Natural killer cell (primary cell): ENCODE measurements around the gene RARG. TPM values are rescaled to one million over a fixed set of nuclear protein-coding genes. Genes with fewer than 3 reads are reported as not detected.
"Not testable (repeated sequence)": the region's sequence is repeated elsewhere in the genome, so short reads cannot be mapped to it uniquely, and the experiment has no call there.

ENCODE experiments used
- ATAC-seq, 3 donors: fragments of 150-1000 bp in 2 of 3; fragments of 200-7000 bp in 1 of 3; cut with Tn5 transposase; 1 replicate in 1 of 3; 2 replicates in 2 of 3; pipeline ENCODE4 v1.10.0; 2021; ENCODE audit warnings: mild to moderate bottlenecking in 2 of 3, moderate library complexity in 2 of 3
- DNase-seq, 2 donors: peaks; one replicate each; pipeline versions ENCODE4 v3.0.0 to v3.0.0-alpha.2; 2013 to 2021; ENCODE audit warnings: mixed read lengths in 1 of 2
- H3K27ac ChIP-seq: one replicate; pipeline ENCODE4 v1.5.1; 2013; ENCODE audit warnings: mild to moderate bottlenecking, low read length
- H3K27me3 ChIP-seq: one replicate; pipeline ENCODE4 v1.6.1; 2013; ENCODE audit warnings: low read length; ENCODE audit not compliant: control insufficient read depth, insufficient read depth
- H3K36me3 ChIP-seq: one replicate; pipeline ENCODE4 v1.6.1; 2013; ENCODE audit warnings: low read length; ENCODE audit not compliant: control insufficient read depth, insufficient read depth
- H3K4me1 ChIP-seq: one replicate; pipeline ENCODE4 v1.6.1; 2013; ENCODE audit warnings: low read length; ENCODE audit not compliant: control insufficient read depth, insufficient read depth
- H3K4me3 ChIP-seq: one replicate; pipeline ENCODE4 v1.5.1; 2013; ENCODE audit warnings: low read length
- H3K9me3 ChIP-seq: one replicate; pipeline ENCODE4 v1.6.1; 2013; ENCODE audit warnings: low read length; ENCODE audit not compliant: control insufficient read depth, insufficient read depth
- H3K27ac Mint-ChIP-seq, 2 donors: one replicate each; pipeline ENCODE4 v1.8.0; 2022; ENCODE audit warnings: mild to moderate bottlenecking in 2 of 2, mixed read lengths in 2 of 2, moderate library complexity in 1 of 2
- H3K27me3 Mint-ChIP-seq, 2 donors: one replicate each; pipeline ENCODE4 v1.8.0; 2022; ENCODE audit warnings: low read depth in 2 of 2, mixed read lengths in 2 of 2
- H3K36me3 Mint-ChIP-seq: one replicate; pipeline ENCODE4 v1.8.0; 2022; ENCODE audit warnings: mixed read lengths
- H3K4me1 Mint-ChIP-seq, 2 donors: one replicate each; pipeline ENCODE4 v1.8.0; 2022; ENCODE audit warnings: mixed read lengths in 2 of 2
- H3K4me3 Mint-ChIP-seq: one replicate; pipeline ENCODE4 v1.8.0; 2022; ENCODE audit warnings: mild to moderate bottlenecking, moderate library complexity, mixed read lengths
- H3K9me3 Mint-ChIP-seq, 2 donors: one replicate each; pipeline ENCODE4 v1.8.0; 2022; ENCODE audit warnings: mixed read lengths in 2 of 2
- WGBS: methylation state at CpG from one replicate; pipeline ENCODE4 v1.1.7; 2013; ENCODE audit warnings: missing lambda C conversion rate; ENCODE audit not compliant: insufficient coverage; 5-methylcytosine and 5-hydroxymethylcytosine counted together
- intact Hi-C: fragments of 100-400 bp; cut with micrococcal nuclease; formaldehyde crosslinking; loops from one replicate; pipeline ENCODE4 v1.14.2; 2022
- total RNA-seq, 4 donors: library from RNA; stranded (reverse); fragments of 120-200 nt in 1 of 4; gene quantifications; one replicate each; pipeline versions ENCODE4 v1.2.3 to v1.2.4, GENCODE V29; 2013 to 2022
- TF ChIP-seq, protein P1 (sequence below): fragments of 200-600 bp; IDR thresholded peaks from one replicate; pipeline ENCODE4 v1.8.0; 2022; ENCODE audit warnings: antibody characterized with exemption

RARG gene
- total RNA-seq, 3 donors from 2014 or later (not counting 1 experiment from before 2014, with no cell fraction given): 24.0 to 30.6 (median 27.5) TPM

DNA sequence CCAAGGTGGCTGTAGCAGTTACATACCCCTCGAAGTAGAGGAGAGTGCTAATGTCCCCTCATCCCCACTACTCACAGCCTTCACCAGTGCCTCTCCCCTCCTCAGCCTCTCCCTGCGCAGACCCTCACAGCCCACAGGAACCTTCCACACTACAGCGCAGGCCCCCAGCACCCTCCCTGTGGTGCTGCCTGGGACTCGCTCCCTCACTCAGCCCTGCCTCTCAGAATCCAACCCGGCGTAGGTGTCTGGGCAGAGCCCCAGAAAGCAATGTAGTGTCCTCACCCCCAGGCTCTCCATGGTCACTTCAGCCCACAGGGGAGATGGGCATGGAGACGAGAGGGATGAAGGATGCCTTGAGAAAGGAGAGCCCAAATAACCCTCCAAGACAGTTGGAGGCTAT, 62.4 kb downstream of the RARG start:
- Histone ChIP-seq H3K27me3 (no peaks in the 10 kb centered on the region), H3K4me3 (no peak overlapping the region), H3K27ac (no peak overlapping the region), H3K36me3 (peaks cover 3% of the 10 kb centered on the region), H3K4me1 (no peaks in the 10 kb centered on the region), H3K9me3 (no peaks in the 10 kb centered on the region)
- WGBS: 94% methylated on average over 6 of the region's 7 CpGs
- ATAC-seq (no peak), DNase-seq (no peak)
- TF ChIP-seq, protein P1, sequence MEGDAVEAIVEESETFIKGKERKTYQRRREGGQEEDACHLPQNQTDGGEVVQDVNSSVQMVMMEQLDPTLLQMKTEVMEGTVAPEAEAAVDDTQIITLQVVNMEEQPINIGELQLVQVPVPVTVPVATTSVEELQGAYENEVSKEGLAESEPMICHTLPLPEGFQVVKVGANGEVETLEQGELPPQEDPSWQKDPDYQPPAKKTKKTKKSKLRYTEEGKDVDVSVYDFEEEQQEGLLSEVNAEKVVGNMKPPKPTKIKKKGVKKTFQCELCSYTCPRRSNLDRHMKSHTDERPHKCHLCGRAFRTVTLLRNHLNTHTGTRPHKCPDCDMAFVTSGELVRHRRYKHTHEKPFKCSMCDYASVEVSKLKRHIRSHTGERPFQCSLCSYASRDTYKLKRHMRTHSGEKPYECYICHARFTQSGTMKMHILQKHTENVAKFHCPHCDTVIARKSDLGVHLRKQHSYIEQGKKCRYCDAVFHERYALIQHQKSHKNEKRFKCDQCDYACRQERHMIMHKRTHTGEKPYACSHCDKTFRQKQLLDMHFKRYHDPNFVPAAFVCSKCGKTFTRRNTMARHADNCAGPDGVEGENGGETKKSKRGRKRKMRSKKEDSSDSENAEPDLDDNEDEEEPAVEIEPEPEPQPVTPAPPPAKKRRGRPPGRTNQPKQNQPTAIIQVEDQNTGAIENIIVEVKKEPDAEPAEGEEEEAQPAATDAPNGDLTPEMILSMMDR: no peak
- Mint-ChIP-seq H3K9me3 (no peaks in the 10 kb centered on the region), H3K27ac (no peak overlapping the region), H3K27me3 (no peaks in the 10 kb centered on the region), H3K4me1 (no peaks in the 10 kb centered on the region), H3K4me3 (no peak overlapping the region), H3K36me3 (peaks cover 8% of the 10 kb centered on the region)
- intact Hi-C loops: no loop called here

DNA sequence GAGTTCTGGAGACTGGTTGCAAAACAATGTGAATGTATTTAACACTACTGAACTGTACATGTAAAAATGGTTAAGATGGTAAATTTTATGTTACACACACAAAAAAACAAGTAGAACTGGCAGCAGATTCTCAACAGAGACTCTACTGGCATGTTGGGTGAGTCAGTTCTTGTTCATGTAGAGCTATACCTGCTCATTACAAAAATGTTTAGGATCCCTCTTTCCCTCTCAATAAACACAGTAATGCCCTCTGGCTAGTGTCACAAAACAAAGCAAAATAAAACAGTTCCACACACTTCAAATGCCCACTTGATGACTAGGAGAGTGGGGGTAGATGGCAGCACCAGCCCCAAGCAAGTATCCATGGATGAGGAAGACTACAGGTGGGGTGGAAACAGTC, 65.2 kb downstream of the RARG start:
- DNase-seq (no peak), ATAC-seq (no peak)
- no peaks in the 10 kb centered on the region for H3K4me1 Mint-ChIP-seq
- intact Hi-C loops: no loop called here
- H3K4me3 ChIP-seq: no peak overlapping the region
- H3K27me3 ChIP-seq: no peaks in the 10 kb centered on the region
- peaks cover 5% of the 10 kb centered on the region for H3K36me3 Mint-ChIP-seq
- TF ChIP-seq, protein P1: no peak
- peaks cover 3% of the 10 kb centered on the region for H3K36me3 ChIP-seq
- no peak overlapping the region for H3K27ac Mint-ChIP-seq
- H3K9me3 ChIP-seq: no peaks in the 10 kb centered on the region
- H3K27ac ChIP-seq: no peak overlapping the region
- H3K4me1 ChIP-seq: no peaks in the 10 kb centered on the region
- no peaks in the 10 kb centered on the region for H3K27me3 Mint-ChIP-seq
- H3K9me3 Mint-ChIP-seq: no peaks in the 10 kb centered on the region
- no peak overlapping the region for H3K4me3 Mint-ChIP-seq

DNA sequence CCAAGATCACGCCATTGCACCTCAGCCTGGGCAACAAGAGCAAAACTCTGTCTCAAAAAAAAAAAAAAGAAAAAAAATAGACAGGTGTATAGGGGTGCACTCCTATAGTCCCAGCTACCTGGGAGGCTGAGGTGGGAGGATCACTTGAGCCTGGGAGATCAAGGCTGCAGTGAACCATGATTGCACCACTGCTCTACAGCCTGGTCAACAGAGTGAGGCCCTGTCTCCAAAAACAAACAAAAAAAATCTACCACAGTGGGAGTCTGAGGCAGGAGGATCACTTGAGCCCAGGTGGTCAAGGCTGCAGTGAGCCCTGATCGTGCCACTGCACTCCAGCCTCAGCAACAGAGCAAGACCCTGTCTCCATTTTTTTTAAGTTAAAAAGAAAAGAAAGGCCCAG, 69.0 kb downstream of the RARG start:
- H3K27me3 ChIP-seq, H3K9me3 ChIP-seq, intact Hi-C loops, DNase-seq, H3K4me3 ChIP-seq, H3K27ac ChIP-seq, ATAC-seq, H3K27ac Mint-ChIP-seq, H3K9me3 Mint-ChIP-seq, H3K4me1 Mint-ChIP-seq, H3K36me3 ChIP-seq, H3K4me1 ChIP-seq, H3K36me3 Mint-ChIP-seq, H3K4me3 Mint-ChIP-seq, H3K27me3 Mint-ChIP-seq: not testable (repeated sequence)
- 95% methylated on average over 2 of the region's 2 CpGs for WGBS

DNA sequence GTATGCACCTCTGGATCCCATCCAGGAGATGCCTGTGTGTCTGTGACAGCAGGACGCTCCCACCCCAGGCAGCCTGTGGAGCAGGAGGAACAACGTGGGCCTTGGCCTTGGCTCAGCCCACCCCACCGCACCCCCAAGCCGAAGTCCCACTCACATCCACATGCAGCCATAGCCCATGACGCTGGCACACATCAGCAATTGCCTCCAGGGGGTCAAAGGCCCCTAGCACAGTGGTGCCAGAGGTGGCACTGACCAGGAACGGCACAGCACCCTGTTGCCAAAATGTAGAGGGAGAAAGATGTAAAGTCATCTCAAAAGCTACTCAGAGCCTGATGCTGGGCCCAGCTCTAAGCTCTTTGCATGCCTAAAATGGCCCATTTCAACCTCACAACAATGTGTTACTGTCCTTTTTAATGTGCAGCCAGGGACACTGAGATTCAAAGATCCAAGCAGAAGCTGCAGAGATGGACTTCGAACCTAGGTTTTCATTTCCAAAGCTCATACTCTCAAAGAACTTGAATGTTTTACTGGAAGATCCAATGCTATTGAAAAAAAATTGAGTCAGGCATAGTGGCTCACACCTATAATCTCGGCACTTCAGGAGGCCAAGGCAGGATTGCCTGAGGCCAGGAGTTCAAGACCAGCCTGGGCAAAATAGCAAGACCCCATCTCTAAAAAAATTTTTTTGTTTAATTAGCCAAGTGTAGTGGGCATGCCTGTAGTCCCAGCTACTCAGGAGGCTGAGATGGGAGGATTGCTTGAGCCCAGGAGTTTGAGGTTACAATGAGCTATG, 70.7 kb downstream of the RARG start:
- no peaks in the 10 kb centered on the region for H3K9me3 Mint-ChIP-seq
- DNase-seq: no peak
- no peak overlapping the region for H3K27ac Mint-ChIP-seq
- H3K4me3 Mint-ChIP-seq: no peak overlapping the region
- intact Hi-C loops: no loop called here
- Histone ChIP-seq H3K4me3 (no peak overlapping the region), H3K9me3 (no peaks in the 10 kb centered on the region), H3K27me3 (no peaks in the 10 kb centered on the region), H3K27ac (no peak overlapping the region), H3K4me1 (peaks cover 8% of the 10 kb centered on the region), H3K36me3 (no peaks in the 10 kb centered on the region)
- no peaks in the 10 kb centered on the region for H3K27me3 Mint-ChIP-seq
- TF ChIP-seq, protein P1: no peak
- WGBS: 96% methylated on average over 8 of the region's 8 CpGs
- peaks cover 9% of the 10 kb centered on the region in 2 donors for H3K4me1 Mint-ChIP-seq
- H3K36me3 Mint-ChIP-seq: no peaks in the 10 kb centered on the region
- no peak for ATAC-seq
